ENCODE measurements around the gene SCFD2.
"Not testable (repeated sequence)": the region's sequence is repeated elsewhere in the genome, so short reads cannot be mapped to it uniquely, and the experiment has no call there.

The SCFD2 gene

GRCh38 chr4:53306729-53307128 lies 59.1 kb downstream of the SCFD2 start:
- peak overlapping the region; percentile 44 for H3K9ac ChIP-seq (ENCODE audit: low read length)
- no peaks in the 10 kb centered on the region for H3K27me3 ChIP-seq (replicated peaks; ENCODE audit: control insufficient read depth, insufficient read depth, low read length)
- H3K36me3 ChIP-seq (ENCODE audit: control insufficient read depth, insufficient read depth, low read length, severe bottlenecking) = no peaks in the 10 kb centered on the region
- no peak overlapping the region for H3K4me3 ChIP-seq (ENCODE audit: low read length)
- peak; percentile 75 for DNase-seq (ENCODE audit: low read depth)
- no peaks in the 10 kb centered on the region for H3K9me3 ChIP-seq (ENCODE audit: control insufficient read depth, low read length)
- peaks cover 38% of the 10 kb centered on the region for H3K4me1 ChIP-seq (ENCODE audit: control insufficient read depth, insufficient read depth, low read length)

- not testable (repeated sequence) for H3K4me3 ChIP-seq (ENCODE audit: low read length)
Measured at GRCh38 chr4:53292209-53292608, 73.7 kb downstream of the SCFD2 start.

GRCh38 chr4:53281438-53281837 lies 84.4 kb downstream of the SCFD2 start:
- no peaks in the 10 kb centered on the region for H3K9me3 ChIP-seq (ENCODE audit: control insufficient read depth, low read length)
- H3K4me1 ChIP-seq (ENCODE audit: control insufficient read depth, insufficient read depth, low read length) = no peaks in the 10 kb centered on the region
- no peak overlapping the region for H3K4me3 ChIP-seq (ENCODE audit: low read length)
- no peaks in the 10 kb centered on the region for H3K27me3 ChIP-seq (replicated peaks; ENCODE audit: control insufficient read depth, insufficient read depth, low read length)
- H3K9ac ChIP-seq (ENCODE audit: low read length) = no peak overlapping the region
- H3K36me3 ChIP-seq (ENCODE audit: control insufficient read depth, insufficient read depth, low read length, severe bottlenecking) = no peaks in the 10 kb centered on the region
- peak; percentile 33 for DNase-seq (ENCODE audit: low read depth)

More at GRCh38 chr4:53292209-53292608, 73.7 kb downstream of the SCFD2 start:
- H3K9me3 ChIP-seq (ENCODE audit: control insufficient read depth, low read length) = peaks cover 15% of the 10 kb centered on the region
- not testable (repeated sequence) for DNase-seq (ENCODE audit: low read depth); H3K27me3 ChIP-seq (replicated peaks; ENCODE audit: control insufficient read depth, insufficient read depth, low read length); H3K36me3 ChIP-seq (ENCODE audit: control insufficient read depth, insufficient read depth, low read length, severe bottlenecking); H3K9ac ChIP-seq (ENCODE audit: low read length); H3K4me1 ChIP-seq (ENCODE audit: control insufficient read depth, insufficient read depth, low read length)

- Histone ChIP-seq H3K9ac (ENCODE audit: low read length) (no peak overlapping the region), H3K27me3 (replicated peaks; ENCODE audit: control insufficient read depth, insufficient read depth, low read length) (no peaks in the 10 kb centered on the region), H3K4me3 (ENCODE audit: low read length) (no peak overlapping the region), H3K4me1 (ENCODE audit: control insufficient read depth, insufficient read depth, low read length) (no peaks in the 10 kb centered on the region), H3K9me3 (ENCODE audit: control insufficient read depth, low read length) (no peaks in the 10 kb centered on the region), H3K36me3 (ENCODE audit: control insufficient read depth, insufficient read depth, low read length, severe bottlenecking) (no peaks in the 10 kb centered on the region)
- DNase-seq (ENCODE audit: low read depth) = no peak
Measured at GRCh38 chr4:53280846-53281245, 85.0 kb downstream of the SCFD2 start.

- DNase-seq (ENCODE audit: low read depth) = no peak
- Histone ChIP-seq H3K4me1 (ENCODE audit: control insufficient read depth, insufficient read depth, low read length) (peaks cover 10% of the 10 kb centered on the region), H3K9ac (ENCODE audit: low read length) (no peak overlapping the region), H3K4me3 (ENCODE audit: low read length) (no peak overlapping the region), H3K27me3 (replicated peaks; ENCODE audit: control insufficient read depth, insufficient read depth, low read length) (no peaks in the 10 kb centered on the region), H3K9me3 (ENCODE audit: control insufficient read depth, low read length) (no peaks in the 10 kb centered on the region), H3K36me3 (ENCODE audit: control insufficient read depth, insufficient read depth, low read length, severe bottlenecking) (no peaks in the 10 kb centered on the region)
Measured at GRCh38 chr4:53274609-53275268, 91.1 kb downstream of the SCFD2 start.

GRCh38 chr4:53273726-53274125 lies 92.1 kb downstream of the SCFD2 start:
- no peak overlapping the region for H3K9ac ChIP-seq (ENCODE audit: low read length)
- peak; percentile 12 for DNase-seq (ENCODE audit: low read depth)
- no peaks in the 10 kb centered on the region for H3K27me3 ChIP-seq (replicated peaks; ENCODE audit: control insufficient read depth, insufficient read depth, low read length)
- no peaks in the 10 kb centered on the region for H3K9me3 ChIP-seq (ENCODE audit: control insufficient read depth, low read length)
- H3K4me3 ChIP-seq (ENCODE audit: low read length) = no peak overlapping the region
- H3K36me3 ChIP-seq (ENCODE audit: control insufficient read depth, insufficient read depth, low read length, severe bottlenecking) = no peaks in the 10 kb centered on the region
- peaks cover 10% of the 10 kb centered on the region for H3K4me1 ChIP-seq (ENCODE audit: control insufficient read depth, insufficient read depth, low read length)

GRCh38 chr4:53267026-53267425 lies 98.8 kb downstream of the SCFD2 start:
- Histone ChIP-seq H3K4me3 (ENCODE audit: low read length) (no peak overlapping the region), H3K4me1 (ENCODE audit: control insufficient read depth, insufficient read depth, low read length) (no peaks in the 10 kb centered on the region), H3K9ac (ENCODE audit: low read length) (no peak overlapping the region), H3K9me3 (ENCODE audit: control insufficient read depth, low read length) (no peaks in the 10 kb centered on the region), H3K36me3 (ENCODE audit: control insufficient read depth, insufficient read depth, low read length, severe bottlenecking) (peaks cover 2% of the 10 kb centered on the region), H3K27me3 (replicated peaks; ENCODE audit: control insufficient read depth, insufficient read depth, low read length) (no peaks in the 10 kb centered on the region)
- no peak for DNase-seq (ENCODE audit: low read depth)

- not testable (repeated sequence) for H3K4me3 ChIP-seq (ENCODE audit: low read length); DNase-seq (ENCODE audit: low read depth); H3K9me3 ChIP-seq (ENCODE audit: control insufficient read depth, low read length); H3K4me1 ChIP-seq (ENCODE audit: control insufficient read depth, insufficient read depth, low read length); H3K36me3 ChIP-seq (ENCODE audit: control insufficient read depth, insufficient read depth, low read length, severe bottlenecking); H3K9ac ChIP-seq (ENCODE audit: low read length); H3K27me3 ChIP-seq (replicated peaks; ENCODE audit: control insufficient read depth, insufficient read depth, low read length)
Measured at GRCh38 chr4:53255986-53256385, 109.9 kb downstream of the SCFD2 start.

- Histone ChIP-seq H3K9ac (ENCODE audit: low read length) (no peak overlapping the region), H3K4me1 (ENCODE audit: control insufficient read depth, insufficient read depth, low read length) (no peaks in the 10 kb centered on the region), H3K27me3 (replicated peaks; ENCODE audit: control insufficient read depth, insufficient read depth, low read length) (no peaks in the 10 kb centered on the region), H3K4me3 (ENCODE audit: low read length) (no peak overlapping the region), H3K36me3 (ENCODE audit: control insufficient read depth, insufficient read depth, low read length, severe bottlenecking) (no peaks in the 10 kb centered on the region), H3K9me3 (ENCODE audit: control insufficient read depth, low read length) (peaks cover 14% of the 10 kb centered on the region)
- no peak for DNase-seq (ENCODE audit: low read depth)
Measured at GRCh38 chr4:53240573-53240972, 125.3 kb downstream of the SCFD2 start.

GRCh38 chr4:53238352-53238751 lies 127.5 kb downstream of the SCFD2 start:
- not testable (repeated sequence) for H3K9me3 ChIP-seq (ENCODE audit: control insufficient read depth, low read length); H3K36me3 ChIP-seq (ENCODE audit: control insufficient read depth, insufficient read depth, low read length, severe bottlenecking); H3K9ac ChIP-seq (ENCODE audit: low read length); H3K4me3 ChIP-seq (ENCODE audit: low read length); DNase-seq (ENCODE audit: low read depth); H3K4me1 ChIP-seq (ENCODE audit: control insufficient read depth, insufficient read depth, low read length); H3K27me3 ChIP-seq (replicated peaks; ENCODE audit: control insufficient read depth, insufficient read depth, low read length)

GRCh38 chr4:53237811-53238210 lies 128.1 kb downstream of the SCFD2 start:
- not testable (repeated sequence) for H3K9me3 ChIP-seq (ENCODE audit: control insufficient read depth, low read length); H3K4me1 ChIP-seq (ENCODE audit: control insufficient read depth, insufficient read depth, low read length); H3K36me3 ChIP-seq (ENCODE audit: control insufficient read depth, insufficient read depth, low read length, severe bottlenecking); H3K9ac ChIP-seq (ENCODE audit: low read length); H3K27me3 ChIP-seq (replicated peaks; ENCODE audit: control insufficient read depth, insufficient read depth, low read length); DNase-seq (ENCODE audit: low read depth); H3K4me3 ChIP-seq (ENCODE audit: low read length)

GRCh38 chr4:53236624-53237023 lies 129.2 kb downstream of the SCFD2 start:
- H3K4me3 ChIP-seq (ENCODE audit: low read length); H3K9me3 ChIP-seq (ENCODE audit: control insufficient read depth, low read length); H3K27me3 ChIP-seq (replicated peaks; ENCODE audit: control insufficient read depth, insufficient read depth, low read length); H3K4me1 ChIP-seq (ENCODE audit: control insufficient read depth, insufficient read depth, low read length); DNase-seq (ENCODE audit: low read depth); H3K36me3 ChIP-seq (ENCODE audit: control insufficient read depth, insufficient read depth, low read length, severe bottlenecking); H3K9ac ChIP-seq (ENCODE audit: low read length): not testable (repeated sequence)
